A673 (cell line): ENCODE results near the gene CAMK1D. TPM values are rescaled to one million over a fixed set of nuclear protein-coding genes. Genes with fewer than 3 reads are reported as not detected.

Experiments
- BruUV-seq: library from RNA; stranded (reverse); fragments of 400-500 nt; replicated peaks from 2 replicates; lab custom pipeline; 2021; lab: Mats Ljungman, UMichigan
- CTCF ChIA-PET: fragments of 300-600 bp; sonication (Branson Sonifier 250); formaldehyde crosslinking; loops from one replicate; lab custom pipeline; 2022; ENCODE audit warnings: antibody characterized with exemption; lab: Charles Lee
- POLR2A ChIA-PET: fragments of 300-600 bp; sonication (Branson Sonifier 250); formaldehyde crosslinking; loops from one replicate; lab custom pipeline; 2022; ENCODE audit warnings: antibody characterized with exemption; ENCODE audit not compliant: low non-redundant PET; lab: Charles Lee
- DNase-seq: peaks from one replicate; pipeline ENCODE4 v3.0.0-alpha.2; 2015; ENCODE audit warnings: low spot score
- H3K27ac ChIP-seq: fragments of 200-600 bp; sonication (generic); 2 replicates; pipeline ENCODE4 v1.5.1; 2016; ENCODE audit warnings: mixed run types, low read depth, mild to moderate bottlenecking, mixed read lengths, antibody characterized with exemption, low read length; ENCODE audit not compliant: poor library complexity, severe bottlenecking
- H3K27me3 ChIP-seq: fragments of 200-600 bp; sonication (generic); replicated peaks from 2 replicates; pipeline ENCODE4 v1.6.1; 2017; ENCODE audit warnings: mixed run types, low read depth, mild to moderate bottlenecking, mixed read lengths, antibody characterized with exemption, low read length; ENCODE audit not compliant: insufficient read depth, poor library complexity
- H3K36me3 ChIP-seq: fragments of 200-600 bp; sonication (generic); 2 replicates; pipeline ENCODE4 v1.6.1; 2016; ENCODE audit warnings: mixed run types, mild to moderate bottlenecking, mixed read lengths, antibody characterized with exemption, low read length; ENCODE audit not compliant: insufficient read depth, poor library complexity, severe bottlenecking
- H3K4me1 ChIP-seq: fragments of 200-600 bp; sonication (generic); 2 replicates; pipeline ENCODE4 v1.6.1; 2017; ENCODE audit warnings: mixed run types, mild to moderate bottlenecking, mixed read lengths, antibody characterized with exemption, low read length; ENCODE audit not compliant: insufficient read depth, poor library complexity, severe bottlenecking
- H3K4me3 ChIP-seq: fragments of 200-600 bp; sonication (generic); 2 replicates; pipeline ENCODE4 v1.5.1; 2016; ENCODE audit warnings: low read depth, mixed run types, mild to moderate bottlenecking, mixed read lengths, low read length; ENCODE audit not compliant: poor library complexity, severe bottlenecking
- H3K9me3 ChIP-seq: fragments of 200-600 bp; sonication (generic); 2 replicates; pipeline ENCODE4 v1.6.1; 2016; ENCODE audit warnings: mixed run types, low read depth, mild to moderate bottlenecking, mixed read lengths, antibody characterized with exemption, low read length; ENCODE audit not compliant: poor library complexity, severe bottlenecking
- CTCF ChIP-seq: fragments of 300-800, 200-600 bp; sonication (generic); conservative IDR thresholded peaks from 2 replicates; pipeline ENCODE4 v1.5.1; 2017; ENCODE audit warnings: low read depth, mild to moderate bottlenecking, antibody characterized with exemption, low read length, moderate library complexity, mixed read lengths
- EZH2 ChIP-seq: fragments of 200-600 bp; sonication (generic); IDR thresholded peaks from 2 replicates; pipeline ENCODE4 v1.6.1; 2017; ENCODE audit warnings: borderline replicate concordance, low read depth, mild to moderate bottlenecking, mixed read lengths, antibody characterized with exemption, low read length; ENCODE audit not compliant: poor library complexity, severe bottlenecking
- intact Hi-C: fragments of 100-400 bp; cut with micrococcal nuclease; formaldehyde crosslinking; loops from one replicate; pipeline ENCODE4 v1.10.0; 2022; ENCODE audit not compliant: unreplicated experiment
- total RNA-seq: library from RNA; stranded (reverse); gene quantifications from 2 replicates; pipeline ENCODE4 v1.2.3, GENCODE V29; 2021

The CAMK1D gene
- total RNA-seq, 1 experiment from 2014 or later = 23.7 TPM

GRCh38 chr10:12340937-12341336, 8.4 kb upstream of the CAMK1D start:
- ChIA-PET POLR2A (no interaction called here), CTCF (no interaction called here)
- no peak overlapping the region for H3K27ac ChIP-seq
- H3K27me3 ChIP-seq = no peaks in the 10 kb centered on the region
- intact Hi-C loops = loop anchor here (10.0 kb wide), 1 partner anchor 364 kb away; no protein-coding TSS in a partner anchor
- no peaks in the 10 kb centered on the region for H3K9me3 ChIP-seq
- BruUV-seq = no TSS peak
- no peak for DNase-seq
- no peaks in the 10 kb centered on the region for H3K4me1 ChIP-seq
- H3K4me3 ChIP-seq = no peak overlapping the region
- no peak for TF ChIP-seq EZH2
- no peak for TF ChIP-seq CTCF
- H3K36me3 ChIP-seq = no peaks in the 10 kb centered on the region

GRCh38 chr10:12341526-12341925, 7.8 kb upstream of the CAMK1D start:
- H3K27ac ChIP-seq = no peak overlapping the region
- no peaks in the 10 kb centered on the region for H3K36me3 ChIP-seq
- H3K4me3 ChIP-seq = no peak overlapping the region
- H3K27me3 ChIP-seq = no peaks in the 10 kb centered on the region
- no peaks in the 10 kb centered on the region for H3K4me1 ChIP-seq
- POLR2A ChIA-PET = no interaction called here
- no peak for TF ChIP-seq CTCF
- no peak for TF ChIP-seq EZH2
- CTCF ChIA-PET = no interaction called here
- intact Hi-C loops = loop anchor here (10.0 kb wide), 1 partner anchor 363 kb away; no protein-coding TSS in a partner anchor
- H3K9me3 ChIP-seq = no peaks in the 10 kb centered on the region
- no TSS peak for BruUV-seq
- no peak for DNase-seq

GRCh38 chr10:12344375-12345110, 4.8 kb upstream of the CAMK1D start:
- Histone ChIP-seq H3K27ac (no peak overlapping the region), H3K9me3 (no peaks in the 10 kb centered on the region), H3K4me3 (no peak overlapping the region), H3K4me1 (peaks cover 6% of the 10 kb centered on the region), H3K27me3 (no peaks in the 10 kb centered on the region), H3K36me3 (no peaks in the 10 kb centered on the region)
- no TSS peak for BruUV-seq
- no peak for TF ChIP-seq EZH2
- no peak for TF ChIP-seq CTCF
- ChIA-PET CTCF (interaction anchor here (0.6 kb wide), 3 partner anchors 10 to 368 kb away, joined by 3 to 5 read pairs (median 4); no protein-coding TSS in a partner anchor), POLR2A (interaction anchor here (0.6 kb wide), 1 partner anchor 532 kb away, joined by 3 read pairs; no protein-coding TSS in a partner anchor)
- intact Hi-C loops = loop anchor here (10.0 kb wide), 1 partner anchor 360 kb away; no protein-coding TSS in a partner anchor
- DNase-seq = no peak
